ENCODE measurements around the gene LCORL.
"Not testable (repeated sequence)": the region's sequence is repeated elsewhere in the genome, so short reads cannot be mapped to it uniquely, and the experiment has no call there.

The LCORL gene

GRCh38 chr4:18021720-18022571 lies at the start of gene LCORL:
Gene LCORL, minus strand, starts transcription at chr4:18021755. Its CDS starts 4 bp downstream, at chr4:18021751.
- peak; percentile 99 for DNase-seq

DNA sequence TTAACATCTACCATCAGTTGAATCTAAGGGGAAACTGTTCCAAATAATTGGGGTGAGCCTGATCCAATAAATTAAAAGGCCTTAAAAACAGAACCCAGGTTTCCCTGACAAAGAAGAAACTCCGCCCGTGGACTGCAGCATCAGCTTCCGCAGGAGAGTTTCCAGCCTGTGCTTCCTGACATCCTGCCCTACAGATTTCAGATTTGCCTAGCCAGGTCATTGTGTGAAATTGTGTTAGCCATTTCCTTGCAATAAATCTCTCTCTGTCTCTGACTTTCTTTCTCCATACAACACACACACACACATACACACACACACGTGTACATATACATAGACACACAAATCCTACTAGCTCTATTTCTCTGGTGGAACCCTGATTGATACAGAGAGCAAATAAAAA lies 48.3 kb upstream of the LCORL start:
- no peak for DNase-seq

DNA sequence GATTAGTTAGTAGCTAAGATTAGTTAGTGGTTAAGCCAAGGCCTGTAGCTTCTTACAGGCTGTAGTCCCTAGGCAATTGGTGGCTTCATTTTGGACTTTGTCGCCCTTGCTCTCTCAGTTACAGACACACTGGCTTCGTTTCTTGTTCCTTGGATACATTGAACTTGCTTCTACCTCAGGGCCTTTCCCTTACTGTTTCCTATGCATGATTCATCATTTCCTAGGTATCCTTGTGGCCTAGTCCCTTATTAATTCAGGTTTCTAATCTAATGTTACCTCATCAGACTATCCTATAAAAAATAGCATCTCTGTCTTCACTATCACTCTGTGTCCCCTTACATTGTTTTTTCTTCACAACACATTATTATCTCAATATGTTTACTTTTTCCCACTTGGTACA lies 45.5 kb upstream of the LCORL start:
- no peak for DNase-seq

GRCh38 chr4:18063079-18063478 lies 41.5 kb upstream of the LCORL start:
- DNase-seq, result no peak

GRCh38 chr4:18057821-18058533 lies 36.4 kb upstream of the LCORL start:
- no peak for DNase-seq

GRCh38 chr4:18056030-18056429 lies 34.5 kb upstream of the LCORL start:
- no peak for DNase-seq

GRCh38 chr4:18052158-18052557 lies 30.6 kb upstream of the LCORL start:
- DNase-seq, result no peak

DNA sequence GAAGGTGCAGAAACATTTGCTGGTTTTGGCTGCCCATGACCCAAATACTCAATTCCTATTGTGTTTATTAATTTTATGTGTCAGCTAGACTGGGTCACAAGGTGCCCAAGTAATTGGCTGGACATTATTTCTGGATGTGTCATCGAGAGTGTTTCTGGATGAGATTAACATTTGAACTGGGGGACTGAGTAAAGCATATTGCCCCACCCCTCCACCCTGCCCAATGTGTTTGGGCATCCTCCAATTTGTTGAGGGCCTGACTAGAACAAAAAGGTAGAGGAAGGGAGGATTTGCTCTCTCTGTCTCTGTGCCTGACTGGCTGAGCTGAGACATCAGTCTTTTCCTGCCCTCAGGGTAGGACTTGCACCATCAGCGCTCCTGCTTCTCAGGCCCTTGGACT lies 29.7 kb upstream of the LCORL start:
- no peak for DNase-seq

DNA sequence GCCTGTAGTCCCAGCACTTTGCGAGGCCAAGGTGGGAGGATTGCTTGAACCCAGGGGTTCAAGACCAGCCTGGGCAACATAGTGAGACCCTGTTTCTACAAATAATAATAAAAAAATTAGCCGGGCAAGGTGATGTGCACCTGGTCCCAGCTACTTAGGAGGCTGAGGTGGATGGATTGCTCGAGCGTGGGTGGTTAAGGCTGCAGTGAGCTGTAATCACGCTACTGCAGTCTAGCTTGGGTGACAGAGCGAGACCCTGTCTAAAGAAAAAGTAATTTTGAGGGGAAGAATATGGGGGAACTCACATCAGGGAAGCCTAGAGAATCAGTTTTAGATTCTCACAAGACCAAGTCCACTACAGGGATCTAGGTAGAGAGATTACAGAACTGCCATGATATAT lies 28.9 kb upstream of the LCORL start:
- DNase-seq, result no peak

DNA sequence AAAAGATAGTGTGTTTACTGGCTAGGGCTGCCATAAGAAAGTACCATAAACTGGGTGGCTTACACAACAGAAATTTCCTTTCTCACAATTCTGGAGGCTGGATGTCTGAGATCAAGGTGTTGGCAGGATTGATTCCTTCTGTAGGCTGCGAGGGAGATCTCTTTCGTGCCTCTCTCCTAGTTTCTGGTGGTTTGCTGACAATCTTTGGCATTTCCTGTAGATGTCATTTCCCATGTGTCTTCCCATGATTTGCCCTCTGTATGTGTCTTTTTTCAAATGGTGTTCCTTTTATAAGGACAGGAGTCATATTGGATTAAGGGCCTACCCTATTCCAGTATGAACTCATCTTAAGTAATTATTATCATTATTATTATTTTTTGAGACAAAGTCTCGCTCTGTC lies 27.9 kb upstream of the LCORL start:
- no peak for DNase-seq

DNA sequence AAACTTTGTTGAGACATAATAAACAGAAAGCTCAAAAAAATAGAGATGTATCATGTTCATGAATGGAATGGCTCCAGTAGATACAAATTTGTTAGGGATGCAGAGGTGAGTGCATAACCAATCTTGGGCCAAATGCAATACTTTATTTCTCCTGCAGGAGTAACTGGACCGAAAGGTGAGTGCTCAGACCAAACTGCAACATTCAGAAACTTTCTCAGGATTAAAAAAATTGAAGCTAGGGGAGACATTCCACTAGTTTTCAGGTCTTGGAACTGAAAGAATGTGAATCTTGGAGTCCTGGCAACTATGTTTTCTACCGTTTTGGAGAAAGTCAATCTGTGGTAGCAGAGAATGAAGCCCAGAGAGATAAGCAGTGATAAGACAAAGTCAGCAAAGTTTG lies 21.2 kb upstream of the LCORL start:
- DNase-seq, result no peak

DNA sequence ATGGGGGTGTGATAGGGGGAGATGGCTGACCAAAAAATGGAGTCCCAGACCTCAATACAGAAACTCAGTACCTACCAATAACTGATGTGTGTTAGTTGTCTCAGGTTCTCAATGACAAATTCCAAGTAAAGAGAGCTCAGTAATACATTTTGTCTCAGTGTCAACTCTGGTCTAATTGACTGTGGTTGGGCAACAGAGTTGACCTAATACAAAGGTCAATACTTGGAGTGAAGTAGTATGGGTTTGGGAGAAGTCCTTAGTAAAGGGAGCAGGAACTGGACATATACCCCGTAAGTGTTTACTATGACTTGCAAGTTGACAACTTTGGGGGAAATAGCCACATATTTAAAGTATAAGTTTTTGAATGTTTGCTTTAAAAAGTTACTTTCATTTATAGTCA lies 20.5 kb upstream of the LCORL start:
- DNase-seq, result no peak

DNA sequence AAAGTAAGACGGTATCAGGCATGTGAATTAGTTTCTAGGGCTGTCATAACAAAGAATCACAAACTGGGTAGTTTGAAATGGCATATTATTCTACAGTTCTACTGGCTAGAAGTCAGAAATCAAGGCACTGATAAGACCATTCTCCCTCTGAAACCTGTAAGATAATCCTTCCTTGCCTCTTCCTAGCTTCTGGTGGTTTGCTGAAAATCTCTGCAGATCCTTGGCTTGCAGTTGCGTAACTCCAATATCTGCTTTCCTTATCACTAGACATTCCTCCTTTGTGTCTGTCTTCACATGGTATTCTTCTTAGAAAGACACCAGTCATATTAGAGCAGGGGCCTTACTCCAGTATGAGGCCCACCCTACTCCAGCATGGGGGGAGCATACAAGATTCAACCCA lies 19.6 kb upstream of the LCORL start:
- DNase-seq, result no peak

GRCh38 chr4:18039113-18039512 lies 17.6 kb upstream of the LCORL start:
- no peak for DNase-seq

DNA sequence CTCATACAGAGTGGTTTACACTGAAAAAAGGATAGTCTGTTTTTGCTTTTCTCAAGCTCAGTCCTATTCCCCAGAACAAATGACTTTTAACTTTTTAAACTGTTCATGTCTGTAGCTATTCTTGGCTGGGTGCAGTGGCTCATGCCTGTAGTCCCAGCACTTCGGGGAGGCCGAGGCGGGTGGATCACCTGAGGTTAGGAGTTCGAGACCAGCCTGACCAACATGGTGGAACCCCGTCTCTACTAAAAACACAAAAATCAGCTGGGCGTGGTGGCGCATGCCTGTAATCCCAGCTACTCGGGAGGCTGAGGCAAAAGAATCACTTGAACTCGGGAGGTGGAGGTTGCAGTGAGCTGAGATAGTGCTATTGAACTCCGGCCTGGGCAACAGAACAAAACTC lies 14.8 kb upstream of the LCORL start:
- DNase-seq, result not testable (repeated sequence)

- no peak for DNase-seq
Measured at GRCh38 chr4:18034099-18034498, 12.5 kb upstream of the LCORL start.

DNA sequence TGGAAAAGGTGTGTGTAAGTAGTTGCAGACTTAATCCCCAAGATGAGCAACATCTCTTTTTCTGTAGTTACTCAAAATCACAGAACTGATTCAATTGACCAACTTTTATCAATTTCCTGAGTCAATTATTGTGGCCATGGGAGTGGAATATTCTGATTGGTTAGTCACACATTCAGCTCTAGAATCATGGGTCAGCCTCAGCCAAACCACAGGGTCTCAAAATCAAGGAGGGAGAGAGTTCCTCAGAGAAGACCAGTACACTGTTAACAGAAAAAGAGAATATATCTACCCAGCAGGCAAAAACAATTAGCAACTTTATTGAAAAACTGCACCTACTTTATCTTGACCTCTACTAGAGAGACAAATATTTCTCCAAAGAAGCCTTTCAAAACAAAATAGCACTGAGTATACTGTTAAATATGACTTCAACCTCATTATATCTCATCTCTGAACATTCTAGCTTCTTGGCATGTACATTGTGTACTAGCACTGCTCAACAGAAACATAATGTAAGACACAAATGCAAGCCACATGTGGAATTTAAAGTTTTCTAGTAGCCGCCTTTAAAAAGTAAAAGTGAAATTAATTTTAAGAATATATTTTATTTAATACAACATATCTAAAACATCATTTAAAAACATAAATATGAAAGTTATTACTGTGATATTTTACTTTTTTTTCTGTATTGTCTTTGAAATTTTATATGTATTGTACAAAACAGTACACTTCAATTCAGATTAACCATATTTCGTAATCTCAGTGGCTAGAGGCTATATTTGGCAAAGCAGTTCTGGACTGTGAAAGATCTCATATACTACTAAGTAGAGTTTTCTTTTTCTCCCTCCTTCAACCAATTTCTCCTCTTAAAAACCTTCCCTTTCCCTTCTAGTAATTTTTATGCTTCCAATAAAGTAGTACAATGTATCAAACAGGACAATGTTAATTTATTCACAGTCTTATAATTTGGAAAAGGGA lies 11.8 kb upstream of the LCORL start:
- DNase-seq, result no peak

GRCh38 chr4:18025288-18025687 lies 3.7 kb upstream of the LCORL start:
- no peak for DNase-seq

DNA sequence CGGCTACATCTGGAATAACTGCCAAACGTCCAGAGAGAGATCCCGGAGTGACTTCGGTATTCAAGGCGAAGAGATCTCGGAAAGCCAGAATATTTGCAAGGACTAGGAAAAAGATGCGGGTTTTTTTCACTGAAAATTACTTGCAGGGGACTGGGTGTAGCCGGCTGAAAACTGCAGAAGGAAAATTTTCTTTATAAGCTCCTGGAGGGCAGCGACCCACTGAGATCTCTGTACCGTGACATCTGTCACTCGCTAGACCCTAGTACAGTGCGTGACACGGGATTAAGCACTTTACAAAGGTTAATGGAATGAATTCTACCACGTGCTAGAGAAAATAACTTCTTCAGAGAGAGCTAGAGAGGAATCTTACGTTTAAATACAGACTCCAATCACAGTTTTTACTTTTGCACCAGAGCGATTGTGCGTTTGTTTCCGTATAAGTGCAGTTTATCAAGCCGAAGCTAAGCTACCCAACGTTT lies 1.1 kb upstream of the LCORL start:
- DNase-seq, result no peak

DNA sequence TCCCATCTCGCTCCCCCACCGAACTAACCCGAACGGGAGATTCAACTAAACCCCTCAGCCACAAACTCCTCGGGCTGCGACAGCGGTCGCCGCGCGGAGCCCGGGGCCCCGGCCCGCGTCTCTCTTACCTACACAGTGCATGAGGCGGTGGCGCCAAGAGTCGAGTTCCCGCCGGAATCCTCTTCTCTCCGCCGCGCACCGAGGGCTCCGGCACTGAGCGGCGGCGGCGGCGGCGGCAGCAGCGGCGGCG lies 160 bp downstream of the LCORL start:
- no peak for DNase-seq

DNA sequence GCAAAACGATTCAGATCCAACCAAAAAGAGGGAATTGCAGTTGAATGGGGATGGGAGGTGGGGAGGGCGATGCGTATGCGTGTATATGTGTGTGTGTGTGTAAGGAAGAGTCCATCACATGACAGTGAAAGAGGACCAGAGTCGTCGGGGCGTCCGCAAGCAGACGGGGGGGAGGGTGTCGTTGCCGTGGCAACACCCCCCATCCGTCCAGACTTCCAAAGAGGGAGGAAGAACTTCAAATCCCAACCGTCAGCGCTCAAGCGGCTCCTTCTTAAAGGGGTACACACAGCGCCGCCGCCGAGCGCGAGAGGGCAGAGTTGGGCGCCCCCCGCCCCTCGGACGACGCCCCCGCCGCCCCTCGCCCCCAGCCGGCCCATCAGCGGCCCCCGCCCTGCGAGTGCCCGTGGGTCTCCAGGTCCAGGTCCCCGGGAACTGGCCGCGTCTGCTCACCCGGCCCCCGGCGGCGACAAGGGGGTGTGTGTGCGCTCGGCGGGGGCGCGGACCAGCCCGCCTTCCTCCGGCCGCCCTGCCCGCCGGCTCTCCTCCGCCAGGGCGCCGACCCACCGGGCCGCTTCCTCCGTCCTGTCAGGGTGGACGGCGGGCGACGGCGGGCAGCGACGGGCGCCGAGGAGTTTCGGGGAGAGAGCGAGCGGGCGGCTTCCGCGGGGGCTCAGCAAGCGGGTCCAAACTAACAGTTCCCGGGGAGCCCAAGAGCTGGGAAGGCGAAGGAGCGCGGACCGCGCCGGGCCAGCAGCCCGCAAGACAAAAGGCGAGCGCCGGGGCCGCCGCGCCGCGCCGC lies 685 bp downstream of the LCORL start:
- DNase-seq, result peak; percentile 79

DNA sequence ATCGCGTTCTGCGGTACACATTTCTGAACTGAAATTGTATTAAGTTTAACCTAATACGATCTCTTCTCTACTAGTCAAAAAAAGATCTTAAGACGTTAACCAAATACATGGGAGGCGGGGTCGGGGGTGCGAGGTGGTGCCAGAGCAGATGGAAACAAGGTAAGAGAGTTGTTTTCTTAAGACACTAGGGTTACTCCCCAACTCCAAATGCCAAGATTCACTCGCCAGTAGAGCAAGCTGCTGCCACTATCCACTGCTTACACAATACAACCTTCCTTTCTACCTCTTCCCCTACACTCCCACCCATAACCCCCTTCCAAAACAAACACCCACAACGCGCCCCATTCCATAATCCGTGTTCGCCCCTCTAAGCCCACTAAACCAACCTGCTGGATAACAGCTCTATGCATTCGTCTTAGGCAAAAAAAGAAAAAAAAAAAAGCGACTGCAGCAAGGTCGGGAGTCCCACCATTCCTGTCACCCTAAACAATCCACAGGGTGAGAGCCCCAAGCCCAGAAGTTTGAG lies 1.3 kb downstream of the LCORL start:
- DNase-seq, result peak; percentile 53
